Colonic mucosa (tissue), 4 donors: ENCODE results near the gene IRS1. TPM values are rescaled to one million over a fixed set of nuclear protein-coding genes. Genes with fewer than 3 reads are reported as not detected.
"Not testable (repeated sequence)": the region's sequence is repeated elsewhere in the genome, so short reads cannot be mapped to it uniquely, and the experiment has no call there.

Source experiments
- DNase-seq: peaks from one replicate; pipeline ENCODE4 v3.0.0-alpha.2; 2020
- H3K27ac ChIP-seq: fragments of 200-600 bp; one replicate; pipeline ENCODE4 v1.8.0; 2021
- H3K27me3 ChIP-seq: fragments of 200-600 bp; one replicate; pipeline ENCODE4 v1.8.0; 2021
- H3K36me3 ChIP-seq: fragments of 200-600 bp; one replicate; pipeline ENCODE4 v1.8.0; 2021
- H3K4me1 ChIP-seq: fragments of 200-600 bp; one replicate; pipeline ENCODE4 v1.8.0; 2021; ENCODE audit warnings: mild to moderate bottlenecking
- H3K4me3 ChIP-seq: fragments of 200-600 bp; one replicate; pipeline ENCODE4 v1.8.0; 2021
- H3K9ac ChIP-seq, 2 donors: one replicate each; pipeline ENCODE4 v1.7.0; 2013; ENCODE audit warnings: control low read depth in 2 of 2, low read depth in 2 of 2, low read length in 2 of 2
- H3K9me3 ChIP-seq: fragments of 200-600 bp; one replicate; pipeline ENCODE4 v1.8.0; 2021
- CTCF ChIP-seq: fragments of 200-600 bp; IDR thresholded peaks from one replicate; pipeline ENCODE4 v1.8.0; 2022; ENCODE audit warnings: antibody characterized with exemption, mild to moderate bottlenecking
- intact Hi-C: fragments of 100-400 bp; cut with DNase I; formaldehyde crosslinking; loops from one replicate; pipeline ENCODE4 v1.14.1; 2022
- total RNA-seq, 2 donors: library from RNA; stranded (reverse); fragmentation: NEBNext Ultra II Directional in 1 of 2; extraction: Animal tissue kit (Norgen Biotek cat#: 25700) in 1 of 2; gene quantifications; one replicate each; pipeline ENCODE4 v1.2.1, GENCODE V29; 2021
- donor health status: healthy.
- donor health status: DM: no; HTN: no; CAD: no.
- donor health status: DM: no; HTN: no; CAD: no.

The IRS1 gene
- total RNA-seq, 2 donors from 2014 or later: 9.5 to 17.4 TPM

DNA sequence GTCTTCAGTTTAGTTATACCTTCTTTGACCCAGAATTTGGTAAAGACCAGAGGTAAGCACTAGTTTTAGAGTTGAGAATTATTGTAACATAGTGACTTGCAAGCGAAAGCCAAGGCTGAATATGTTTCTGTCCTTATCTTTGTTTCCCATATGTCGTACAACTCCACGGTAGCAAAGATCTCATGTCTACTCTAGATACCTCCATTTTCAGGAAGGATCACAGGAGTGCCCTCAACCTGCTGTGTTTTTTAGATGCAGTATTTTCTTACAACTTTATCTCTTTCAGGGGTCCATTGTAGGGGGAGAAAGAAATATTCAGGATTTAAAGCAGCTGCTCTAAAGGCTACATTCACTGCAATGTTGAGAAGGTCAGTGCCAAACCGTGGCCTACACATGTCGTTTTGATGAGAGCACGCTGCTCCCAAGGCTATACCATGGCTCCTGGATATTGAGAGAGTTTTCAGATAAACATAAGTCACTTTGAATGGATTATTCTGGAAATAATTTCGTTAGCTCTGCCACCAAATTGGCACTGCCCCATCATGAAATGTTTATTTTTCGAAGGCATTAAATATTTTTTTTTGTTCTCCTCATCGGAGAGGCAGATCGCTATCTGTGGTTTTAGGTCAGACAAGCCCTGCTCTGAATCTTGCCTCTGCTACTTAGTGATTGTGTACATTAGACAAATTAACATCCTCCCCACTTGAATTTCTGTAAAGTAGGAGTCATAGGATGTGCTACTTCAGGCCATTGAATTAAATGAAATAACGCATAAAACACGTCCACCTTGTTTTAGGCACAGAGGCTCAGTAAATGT is 38.4 kb upstream of the IRS1 start:
- intact Hi-C loops: no loop called here

DNA sequence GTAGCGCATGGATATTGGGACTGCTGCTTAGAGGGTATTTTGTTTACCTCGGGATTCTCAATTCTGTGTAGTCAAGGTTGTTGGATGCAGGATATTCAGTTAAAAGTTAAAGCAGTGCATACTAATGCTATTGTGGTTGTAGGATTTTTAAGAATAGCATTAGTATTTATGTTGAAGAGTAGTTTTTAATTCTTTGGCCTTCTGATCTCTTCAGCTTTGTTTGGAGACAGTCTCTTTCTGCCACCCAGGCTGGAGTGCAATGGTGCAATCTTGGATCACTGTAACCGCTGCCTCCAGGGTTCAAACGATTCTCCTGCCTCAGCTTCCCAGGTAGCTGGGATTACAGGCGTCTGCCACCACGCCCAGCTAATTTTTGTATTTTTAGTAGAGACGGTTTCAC is 37.7 kb upstream of the IRS1 start:
- Histone ChIP-seq H3K9me3 (no peaks in the 10 kb centered on the region), H3K4me1 (peaks cover 12% of the 10 kb centered on the region), H3K4me3 (no peak overlapping the region), H3K27me3 (no peaks in the 10 kb centered on the region), H3K36me3 (no peaks in the 10 kb centered on the region), H3K9ac (no peak overlapping the region), H3K27ac (peak overlapping the region; percentile 99)
- intact Hi-C loops: no loop called here
- DNase-seq: no peak
- no peak for TF ChIP-seq CTCF

More for the DNA sequence above, 38.4 kb upstream of the IRS1 start:
- H3K36me3 ChIP-seq: no peaks in the 10 kb centered on the region
- DNase-seq: no peak
- H3K4me1 ChIP-seq: peaks cover 12% of the 10 kb centered on the region
- H3K9ac ChIP-seq: no peak overlapping the region
- no peaks in the 10 kb centered on the region for H3K27me3 ChIP-seq
- no peaks in the 10 kb centered on the region for H3K9me3 ChIP-seq
- TF ChIP-seq CTCF: no peak
- no peak overlapping the region for H3K27ac ChIP-seq
- no peak overlapping the region for H3K4me3 ChIP-seq

DNA sequence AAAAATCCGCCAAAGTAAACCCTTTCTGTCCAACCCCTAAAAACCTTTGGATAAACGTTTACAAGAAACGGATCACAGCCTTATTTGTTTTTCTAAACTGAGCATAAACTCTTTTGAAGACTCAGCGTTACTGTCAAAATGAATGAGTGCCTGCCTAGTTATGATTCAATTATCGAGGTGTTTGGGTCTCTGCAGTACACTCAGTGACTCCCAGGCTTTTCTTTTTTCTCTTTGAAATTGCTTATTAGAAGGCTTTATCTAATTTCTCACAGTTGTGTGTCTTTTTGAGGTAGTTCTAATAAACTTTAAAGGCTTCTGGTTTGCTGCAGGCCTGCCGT is 36.9 kb upstream of the IRS1 start:
- H3K9ac ChIP-seq: peak overlapping the region; percentile 78 to 80
- no peak for TF ChIP-seq CTCF
- intact Hi-C loops: no loop called here
- peak overlapping the region; percentile 99 for H3K27ac ChIP-seq
- H3K9me3 ChIP-seq: no peaks in the 10 kb centered on the region
- DNase-seq: no peak
- H3K36me3 ChIP-seq: no peaks in the 10 kb centered on the region
- H3K27me3 ChIP-seq: no peaks in the 10 kb centered on the region
- peaks cover 12% of the 10 kb centered on the region for H3K4me1 ChIP-seq
- H3K4me3 ChIP-seq: peak overlapping the region; percentile 74

- no peaks in the 10 kb centered on the region for H3K9me3 ChIP-seq
- H3K27me3 ChIP-seq: no peaks in the 10 kb centered on the region
- no peaks in the 10 kb centered on the region for H3K36me3 ChIP-seq
- intact Hi-C loops: no loop called here
- H3K9ac ChIP-seq: peak within 1 kb of the TSS; percentile 78 to 80
- peak within 1 kb of the TSS; percentile 99 for H3K27ac ChIP-seq
- peaks cover 12% of the 10 kb centered on the region for H3K4me1 ChIP-seq
- TF ChIP-seq CTCF: no peak
- peak within 1 kb of the TSS; percentile 74 for H3K4me3 ChIP-seq
- DNase-seq: peak; percentile 95
Observed at GRCh38 chr2:226835796-226836547, 36.4 kb upstream of the IRS1 start, which contains the start of gene RHBDD1. Gene RHBDD1, plus strand, starts transcription at chr2:226836054. Its CDS starts 28,640 bp downstream, at chr2:226864694.

- Histone ChIP-seq H3K36me3 (no peaks in the 10 kb centered on the region), H3K9me3 (no peaks in the 10 kb centered on the region), H3K27ac (peak overlapping the region; percentile 99), H3K27me3 (no peaks in the 10 kb centered on the region), H3K4me3 (peak overlapping the region; percentile 74), H3K4me1 (peaks cover 12% of the 10 kb centered on the region), H3K9ac (peak overlapping the region; percentile 72 to 78)
- no peak for DNase-seq
- TF ChIP-seq CTCF: no peak
- intact Hi-C loops: no loop called here
Observed at GRCh38 chr2:226835420-226835795, 35.8 kb upstream of the IRS1 start.

DNA sequence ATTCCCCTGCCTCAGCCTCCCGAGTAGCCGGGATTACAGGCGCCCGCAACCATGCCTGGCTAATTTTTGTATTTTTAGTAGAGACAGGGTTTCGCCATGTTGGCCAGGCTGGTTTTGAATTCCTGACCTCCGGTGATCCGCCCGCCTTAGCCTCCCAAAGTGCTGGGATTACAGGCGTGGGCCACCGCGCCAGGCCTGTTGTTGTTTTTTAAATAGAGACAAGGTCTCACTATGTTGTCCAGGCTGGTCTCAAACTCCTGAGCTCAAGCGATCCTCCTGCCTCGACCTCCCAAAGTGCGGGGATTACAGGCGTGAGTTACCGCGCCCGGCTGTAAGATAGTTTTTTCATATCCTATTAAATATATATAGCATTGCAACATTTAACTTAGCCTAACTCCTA is 35.3 kb upstream of the IRS1 start:
- intact Hi-C loops, H3K36me3 ChIP-seq, H3K9me3 ChIP-seq, DNase-seq, H3K27ac ChIP-seq, H3K27me3 ChIP-seq: not testable (repeated sequence)
- peak overlapping the region; percentile 74 for H3K4me3 ChIP-seq
- peaks cover 12% of the 10 kb centered on the region for H3K4me1 ChIP-seq
- peak overlapping the region; percentile 72 to 78 for H3K9ac ChIP-seq
